DMS53 treated with DMSO at 0.1 percent for 48 hours (cell line): Measurements from ENCODE around the gene RCL1.

Source experiments
- DNase-seq: peaks from one replicate; lab custom pipeline; 2025; ENCODE audit not compliant: unreplicated experiment; lab: John Stamatoyannopoulos, UW

Gene RCL1

DNA sequence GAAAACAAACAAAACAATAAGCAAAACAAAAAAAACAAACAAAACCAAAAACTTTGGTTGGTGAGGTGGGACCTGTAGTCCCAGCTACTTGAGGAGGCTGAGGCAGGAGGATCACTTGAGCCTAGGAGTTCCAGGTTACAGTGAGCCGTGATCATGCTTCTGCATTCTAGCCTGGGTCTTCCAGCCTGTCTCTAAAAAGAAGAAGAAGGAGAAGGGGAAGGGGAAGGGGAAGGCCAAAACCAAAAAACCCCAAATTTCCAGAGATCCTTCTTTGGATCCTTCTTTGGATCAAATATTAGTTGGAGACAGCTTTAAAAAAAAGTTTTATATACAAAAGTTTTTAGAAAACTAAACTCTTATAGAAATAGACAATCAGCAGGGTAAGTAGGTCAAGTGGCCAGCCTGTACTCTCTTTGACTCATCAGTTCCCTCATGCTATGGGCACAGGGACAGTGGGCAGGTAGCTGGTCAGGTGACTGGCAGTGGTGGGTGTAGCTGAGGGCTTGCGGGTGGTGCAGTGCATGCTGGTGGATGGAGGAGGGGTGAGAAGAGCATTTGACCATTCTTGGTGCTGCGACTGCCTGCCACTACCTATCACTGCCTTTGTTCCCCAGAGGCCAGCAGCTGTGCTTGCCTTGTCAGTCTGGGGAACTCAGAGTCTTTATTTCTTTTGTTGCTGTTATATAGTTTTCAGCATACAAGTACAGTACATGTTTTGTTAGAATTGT is 12.6 kb downstream of the RCL1 start:
- no peak for DNase-seq

DNA sequence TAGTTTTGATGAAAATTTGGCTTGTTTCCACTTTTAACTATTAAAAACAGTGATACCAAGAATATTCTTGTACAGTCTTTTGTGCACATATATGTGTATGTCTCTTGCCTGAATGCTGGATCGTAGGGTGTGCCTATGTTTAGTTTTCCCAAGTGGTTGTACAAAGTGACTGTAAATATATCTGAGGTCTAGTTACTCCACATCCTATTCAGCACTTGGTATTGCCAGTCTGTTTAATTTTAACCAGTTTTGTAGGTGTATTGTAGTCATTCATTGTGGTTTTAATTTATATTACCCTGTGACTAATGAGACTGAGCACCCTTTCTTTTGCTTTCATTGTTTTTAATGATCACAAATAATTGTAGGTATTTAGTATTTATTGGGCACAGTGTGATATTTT is 17.8 kb downstream of the RCL1 start:
- DNase-seq = no peak

DNA sequence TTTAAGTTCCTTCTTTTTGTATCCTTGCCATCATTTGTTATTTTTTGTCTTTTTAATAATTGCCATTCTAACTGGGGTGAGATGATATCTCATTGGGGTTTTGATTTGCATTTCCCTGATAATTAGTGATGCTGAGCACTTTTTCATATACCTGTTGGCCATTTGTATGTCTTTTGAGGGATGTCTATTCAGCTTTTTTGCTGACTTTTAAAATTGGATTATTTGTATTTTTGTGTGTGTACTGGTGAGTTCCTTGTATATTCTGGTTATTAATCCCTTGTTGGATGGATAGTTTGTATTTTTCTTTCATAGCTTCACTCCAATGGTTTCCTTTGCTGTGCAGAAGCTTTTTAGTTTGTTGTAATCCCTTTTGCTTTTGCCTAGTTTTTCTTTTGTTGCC is 19.1 kb downstream of the RCL1 start:
- DNase-seq = no peak

DNA sequence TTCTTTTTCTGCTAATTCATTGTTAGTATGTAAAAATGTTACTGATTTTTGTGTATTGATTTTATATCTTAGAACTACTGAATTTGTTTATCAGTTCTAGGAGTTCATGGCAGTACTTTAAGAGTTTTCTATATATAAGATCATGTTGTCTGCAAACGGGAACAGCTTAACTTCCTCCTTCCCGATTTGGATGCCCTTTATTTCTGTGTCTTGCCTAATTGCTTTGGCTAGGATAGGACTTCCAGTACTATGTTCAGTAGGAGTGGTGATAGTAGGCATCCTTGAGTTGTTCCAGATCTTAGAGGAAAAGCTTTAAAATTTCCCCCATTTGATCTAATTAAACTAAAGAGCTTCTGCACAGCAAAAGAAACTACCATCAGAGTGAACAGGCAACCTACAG is 20.1 kb downstream of the RCL1 start:
- DNase-seq = no peak

DNA sequence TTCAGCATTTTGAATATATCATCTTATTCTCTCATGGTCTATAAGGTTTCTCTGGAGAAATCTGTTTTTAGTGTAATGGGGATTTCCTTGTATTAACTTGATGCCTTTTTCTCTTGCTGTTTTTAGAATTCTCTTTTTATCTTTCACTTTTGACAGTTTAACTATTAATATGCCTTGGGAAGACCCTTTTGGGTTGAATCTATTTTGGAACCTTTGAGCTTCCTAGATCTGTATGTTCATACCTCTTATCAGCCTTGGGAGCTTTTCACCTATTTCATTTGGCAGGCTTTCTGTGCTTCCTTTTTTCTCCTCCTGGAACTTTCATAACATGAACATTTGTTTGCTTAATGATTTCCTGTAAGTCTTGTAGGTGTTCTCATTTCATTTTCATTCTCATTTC is 22.2 kb downstream of the RCL1 start:
- DNase-seq = no peak

DNA sequence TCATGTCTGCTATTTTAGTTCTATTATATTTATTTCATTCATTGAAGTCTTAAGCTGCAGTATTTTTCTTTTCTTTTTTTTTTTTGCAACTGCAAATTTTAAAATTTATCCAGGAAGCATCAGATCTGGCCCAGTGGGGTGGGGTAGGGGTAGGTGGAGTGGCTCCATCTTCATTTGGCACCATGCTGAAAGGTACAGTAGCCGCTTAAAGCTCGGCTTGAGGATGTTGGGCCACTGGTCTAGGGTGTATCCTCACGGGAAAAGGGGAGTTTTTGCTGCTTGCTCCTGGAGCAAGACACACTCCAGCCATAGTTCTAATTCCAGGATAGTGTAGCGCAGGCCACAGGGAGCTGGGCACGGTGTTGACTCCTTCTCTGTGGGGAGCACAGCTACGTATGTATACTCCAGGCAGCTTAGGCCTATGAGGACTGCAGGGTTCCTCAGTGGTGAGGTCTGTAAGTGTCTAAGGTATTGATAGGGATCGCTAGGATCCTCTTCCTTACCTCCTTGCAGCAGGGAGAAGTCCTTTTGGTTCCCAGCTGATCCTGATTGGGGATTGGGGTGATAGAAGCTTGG is 22.7 kb downstream of the RCL1 start:
- DNase-seq = no peak

DNA sequence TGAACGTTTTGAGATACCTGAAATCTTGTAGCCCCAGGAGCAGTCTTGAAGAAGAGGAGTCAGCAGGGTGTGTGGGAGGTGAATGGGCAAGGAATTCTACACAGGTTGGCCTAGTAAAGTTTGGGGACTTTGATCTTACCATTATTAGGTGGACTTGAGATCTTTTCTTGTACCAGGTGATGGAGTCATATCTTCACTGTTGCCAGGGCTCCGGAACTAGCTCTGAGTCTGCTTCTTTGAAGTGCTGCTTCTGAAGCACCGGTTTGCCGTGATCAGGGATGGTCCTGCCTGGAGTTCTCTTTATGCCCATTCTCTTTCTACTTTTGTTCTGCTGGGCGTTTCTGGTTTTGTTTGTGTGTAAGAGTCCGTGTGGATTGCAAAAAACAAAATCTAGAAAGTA is 27.4 kb downstream of the RCL1 start:
- DNase-seq = no peak

DNA sequence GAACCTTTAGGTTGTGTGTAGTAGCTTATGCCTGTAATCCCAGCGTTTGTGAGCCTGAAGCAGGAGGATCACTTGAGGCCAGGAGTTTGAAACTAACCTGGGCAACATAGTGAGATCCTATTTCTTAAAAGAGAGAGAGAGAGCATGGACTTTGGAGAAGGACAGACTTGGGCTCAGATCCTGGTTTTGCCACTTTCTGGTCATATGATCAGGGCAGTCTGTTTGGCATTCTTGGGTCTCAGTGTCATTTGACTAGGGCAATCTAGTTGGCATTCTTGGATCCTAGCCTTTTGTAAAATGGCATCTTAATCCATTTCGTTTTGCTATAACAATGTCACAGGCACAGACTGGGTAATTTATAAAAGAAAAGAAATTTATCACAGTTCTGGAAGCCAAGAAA is 28.4 kb downstream of the RCL1 start:
- DNase-seq = no peak

DNA sequence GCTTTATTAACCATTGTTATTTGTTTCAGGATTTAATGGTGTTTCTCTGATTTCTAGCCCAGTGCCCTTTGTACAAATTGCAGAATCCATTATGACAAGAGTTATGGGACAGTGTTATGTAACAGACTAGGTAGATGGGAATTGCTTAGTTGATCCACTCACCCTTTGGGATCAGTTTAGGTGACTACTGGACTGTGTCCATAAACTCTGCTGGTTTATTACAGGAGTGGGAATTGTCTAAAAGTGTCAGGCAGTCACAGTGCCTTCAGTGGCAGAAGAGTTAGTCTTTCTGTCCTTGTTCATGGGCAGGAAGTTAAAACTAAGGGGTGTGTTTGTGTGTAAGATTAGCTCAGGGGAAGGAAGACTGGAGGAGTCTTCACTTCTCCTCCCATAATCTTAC is 29.3 kb downstream of the RCL1 start:
- DNase-seq = no peak

DNA sequence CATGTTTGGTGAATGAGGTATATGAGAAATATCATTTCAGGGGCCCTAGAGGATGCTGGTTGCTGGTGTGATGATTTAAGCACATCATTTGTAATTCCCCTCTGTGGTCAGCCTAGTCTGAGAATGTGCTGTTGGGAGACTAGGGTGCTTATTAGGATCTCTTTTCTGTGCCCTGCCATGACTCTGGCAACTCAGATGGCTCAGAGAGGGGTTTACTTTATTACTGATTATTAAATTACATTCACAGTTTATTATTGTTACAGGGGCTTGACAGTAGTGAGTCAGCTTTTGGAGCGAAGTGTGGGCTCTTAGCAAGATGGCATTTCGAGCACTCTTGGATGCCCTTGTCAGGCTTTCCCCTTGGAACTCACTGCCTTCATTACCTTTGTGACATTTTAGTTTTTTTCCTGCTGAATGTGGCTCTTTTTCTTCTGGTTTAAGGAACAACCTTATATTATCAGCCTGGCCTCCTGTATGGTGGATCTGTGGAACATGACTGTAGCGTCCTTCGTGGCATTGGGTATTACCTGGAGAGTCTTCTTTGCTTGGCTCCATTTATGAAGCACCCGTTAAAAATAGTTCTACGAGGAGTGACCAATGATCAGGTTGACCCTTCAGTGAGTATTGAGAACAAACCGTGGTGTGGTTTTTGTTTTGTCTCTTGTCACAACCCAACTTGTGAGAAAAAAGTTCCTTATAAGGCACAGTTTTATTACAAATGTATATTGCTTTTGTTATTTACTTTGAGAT is 33.8 kb downstream of the RCL1 start:
- no peak for DNase-seq

DNA sequence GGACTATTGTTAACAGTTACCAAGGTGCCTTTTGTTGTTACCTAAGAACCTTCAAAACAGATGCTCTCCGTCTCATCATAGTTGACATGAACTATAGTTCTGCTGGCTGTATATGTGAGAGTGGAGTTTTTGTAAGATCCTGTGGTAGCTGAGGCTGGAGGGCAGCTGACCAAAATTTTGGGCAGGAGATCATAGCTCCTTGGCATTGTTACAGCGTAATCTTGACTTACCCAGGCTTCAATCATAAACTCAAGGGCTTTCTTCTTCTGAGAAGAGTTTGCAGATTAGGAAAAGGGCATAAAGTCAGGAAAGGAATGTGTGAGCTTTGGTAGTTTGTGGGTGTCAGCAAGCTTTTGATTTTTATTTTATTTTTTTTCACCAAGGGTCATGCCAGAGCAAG is 34.5 kb downstream of the RCL1 start:
- DNase-seq = no peak

DNA sequence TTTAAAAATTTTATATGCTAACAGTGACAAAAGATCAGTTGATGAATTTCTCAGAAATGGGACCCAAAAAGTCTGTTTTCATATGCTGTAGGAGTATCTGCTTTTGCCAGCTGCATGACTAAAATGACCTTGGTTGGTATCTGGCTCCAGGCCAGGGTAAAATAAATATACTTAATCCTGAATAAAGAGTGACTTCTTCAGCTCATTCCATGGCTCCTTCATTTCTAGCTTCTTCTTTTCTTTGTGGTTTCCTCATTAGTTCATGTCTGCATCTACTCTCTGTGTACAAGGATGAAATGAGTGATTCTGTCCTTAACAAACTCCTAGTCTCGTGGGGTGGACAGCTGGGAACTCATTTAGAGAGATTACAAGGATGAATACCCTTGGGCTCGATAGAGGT is 36.0 kb downstream of the RCL1 start:
- DNase-seq = no peak

DNA sequence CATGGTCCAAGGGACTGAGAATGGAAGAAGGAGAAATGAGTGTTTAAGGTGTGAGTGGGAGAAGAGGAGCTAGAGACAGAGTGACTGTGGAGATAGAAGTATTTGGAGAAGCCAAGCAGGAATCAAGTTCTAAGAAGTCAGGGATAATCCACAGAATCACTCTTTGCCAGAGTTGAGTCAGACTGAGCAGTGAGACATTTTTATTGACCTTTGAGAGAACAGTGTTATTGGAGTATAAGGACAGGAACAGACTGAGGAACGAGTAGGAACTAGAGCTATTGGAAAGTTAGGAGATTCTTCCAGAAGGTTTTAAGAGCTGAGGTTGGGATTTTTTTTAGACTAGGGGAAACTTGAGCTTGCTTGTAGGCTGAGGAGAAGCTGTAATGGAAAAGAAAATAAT is 37.2 kb downstream of the RCL1 start:
- no peak for DNase-seq

DNA sequence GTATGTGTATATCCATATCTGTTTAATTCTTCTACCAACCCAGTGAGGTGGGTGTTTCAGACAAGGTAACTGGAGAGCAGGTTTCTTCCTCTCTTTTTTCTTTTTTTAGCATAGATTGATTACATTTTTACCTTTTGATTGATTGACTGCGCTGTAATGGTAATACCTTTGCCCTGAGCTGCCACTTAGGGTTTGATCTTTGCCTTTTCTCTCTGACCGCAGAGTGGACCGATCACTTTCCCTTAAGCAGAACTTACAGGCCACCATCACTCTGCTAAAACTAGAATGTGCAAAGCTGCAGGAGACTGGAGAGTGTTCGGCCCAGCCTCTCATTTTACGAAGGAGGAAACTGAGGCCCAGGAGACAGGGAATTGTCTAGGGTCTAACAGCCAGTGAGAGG is 38.0 kb downstream of the RCL1 start:
- DNase-seq = no peak

DNA sequence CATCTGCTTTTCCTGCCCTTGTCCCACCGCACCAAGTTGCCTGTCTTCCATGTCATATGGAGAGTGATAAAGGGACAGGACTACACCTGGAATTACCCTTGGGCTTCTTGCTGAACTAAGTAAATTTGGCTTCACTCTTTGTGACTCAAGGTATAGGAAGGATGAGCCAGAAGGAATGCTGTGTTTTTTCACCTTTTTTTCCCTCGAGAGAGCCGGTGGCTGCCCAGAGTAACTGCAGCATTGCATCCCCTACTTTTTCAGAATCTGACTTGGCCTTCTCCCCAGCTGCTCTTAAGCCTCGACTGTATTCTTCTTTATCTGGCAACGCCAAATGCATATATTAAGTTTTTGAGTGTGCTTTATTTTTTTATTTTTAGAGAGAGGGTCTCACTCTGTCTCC is 38.4 kb downstream of the RCL1 start:
- DNase-seq = no peak

DNA sequence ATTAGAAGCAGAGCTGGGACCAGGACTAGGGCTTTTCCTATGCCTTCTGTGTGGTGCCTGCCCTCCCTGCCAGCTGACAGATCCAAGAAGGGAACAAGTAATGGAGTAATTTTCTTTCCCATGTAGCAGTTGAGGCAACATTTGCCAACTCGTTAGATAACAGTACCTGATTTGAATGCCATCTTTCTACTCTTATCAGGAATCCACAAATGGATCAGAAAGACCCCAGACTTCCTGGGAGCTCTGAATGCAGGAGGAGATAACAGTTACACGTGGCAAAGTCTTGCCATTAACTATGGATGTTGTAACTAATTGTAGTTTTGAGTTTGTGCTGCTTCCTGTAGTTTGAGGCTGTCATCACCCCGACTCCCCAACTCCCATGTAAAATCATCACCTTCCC is 39.2 kb downstream of the RCL1 start:
- DNase-seq = no peak

DNA sequence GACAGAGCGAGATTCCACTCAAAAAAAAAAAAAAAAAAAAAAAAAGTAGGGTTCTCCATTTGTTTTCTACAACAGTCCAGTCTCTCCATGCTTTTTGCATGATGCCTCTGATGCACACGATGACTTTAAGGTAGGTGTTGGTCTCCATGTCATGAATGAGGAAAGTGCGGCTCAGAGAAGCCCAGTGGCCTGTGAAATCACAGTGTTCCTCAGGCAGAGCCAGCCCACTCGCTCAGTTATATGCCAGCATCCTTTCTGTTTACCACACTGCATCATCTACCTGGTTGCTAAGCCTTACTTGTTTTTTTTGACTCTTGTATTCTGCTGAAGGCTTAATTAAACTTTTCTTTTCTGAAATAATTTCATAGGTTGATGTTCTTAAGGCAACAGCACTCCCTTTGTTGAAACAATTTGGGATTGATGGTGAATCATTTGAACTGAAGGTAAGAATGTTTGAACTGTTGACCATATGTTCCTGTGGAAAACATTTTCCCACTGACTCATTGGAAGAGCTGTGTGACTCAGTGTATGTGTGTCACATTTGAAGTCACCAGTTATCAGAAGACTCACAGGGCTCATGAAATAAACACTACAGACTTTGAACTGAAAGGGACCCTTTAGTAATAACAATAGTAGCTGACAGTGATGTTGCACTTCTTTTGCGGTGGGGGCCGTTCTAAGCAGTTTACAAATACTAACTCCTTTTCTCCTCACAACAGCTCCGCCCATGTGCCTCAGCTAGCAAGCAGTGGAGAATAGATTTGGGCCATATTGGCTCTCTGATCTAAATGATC is 40.2 kb downstream of the RCL1 start:
- DNase-seq = no peak

DNA sequence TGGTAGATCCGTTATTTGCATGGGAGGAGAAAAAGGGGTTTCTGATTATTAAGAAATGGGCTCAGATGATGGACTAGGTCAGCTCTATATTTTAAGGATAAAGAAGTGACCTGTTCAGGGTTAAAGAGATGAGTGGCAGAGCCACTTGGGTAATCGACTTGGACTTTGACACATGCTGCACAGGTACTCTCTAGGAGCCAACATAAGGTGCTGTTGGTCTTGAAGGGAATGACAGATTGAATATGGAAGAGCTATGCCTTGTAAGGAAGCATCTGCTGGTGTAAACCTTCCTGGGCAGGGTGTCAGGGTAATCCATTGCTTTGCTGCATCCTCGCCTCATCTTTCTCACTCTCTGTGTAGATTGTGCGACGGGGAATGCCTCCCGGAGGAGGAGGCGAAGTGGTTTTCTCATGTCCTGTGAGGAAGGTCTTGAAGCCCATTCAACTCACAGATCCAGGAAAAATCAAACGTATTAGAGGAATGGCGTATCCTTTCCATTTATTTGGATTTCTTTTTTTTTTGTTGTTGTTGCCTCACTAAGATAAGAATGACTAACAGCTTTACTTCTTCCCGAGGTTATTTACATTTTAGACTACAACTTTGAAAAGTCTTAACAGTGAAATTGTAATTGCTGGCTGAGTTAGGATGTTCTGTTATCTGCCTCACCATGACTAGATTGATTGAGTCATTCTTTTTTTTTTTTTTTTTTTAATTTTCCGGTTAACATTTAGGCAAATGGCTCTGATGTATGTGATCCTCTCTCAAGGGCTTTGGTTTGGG is 41.2 kb downstream of the RCL1 start:
- no peak for DNase-seq

DNA sequence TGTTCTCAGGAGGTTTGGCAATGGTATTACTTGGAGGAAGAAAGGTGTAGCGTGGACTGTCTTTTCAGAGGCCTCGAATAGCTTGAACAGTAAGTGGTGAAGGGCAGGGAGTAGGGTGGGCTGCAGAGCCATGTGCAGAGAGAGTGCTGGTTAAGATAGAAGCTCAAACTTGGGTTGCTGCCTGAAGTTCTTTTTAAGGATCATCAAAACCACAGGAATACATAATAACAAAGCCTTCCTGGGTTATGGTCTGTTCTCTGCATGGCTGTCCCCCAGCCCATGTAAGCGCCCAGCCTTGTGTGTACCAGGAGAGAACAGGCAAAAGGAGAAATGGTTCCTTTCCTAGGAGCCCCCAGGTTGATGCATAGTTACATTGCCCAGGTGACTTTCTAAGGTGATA is 43.9 kb downstream of the RCL1 start:
- DNase-seq = no peak

DNA sequence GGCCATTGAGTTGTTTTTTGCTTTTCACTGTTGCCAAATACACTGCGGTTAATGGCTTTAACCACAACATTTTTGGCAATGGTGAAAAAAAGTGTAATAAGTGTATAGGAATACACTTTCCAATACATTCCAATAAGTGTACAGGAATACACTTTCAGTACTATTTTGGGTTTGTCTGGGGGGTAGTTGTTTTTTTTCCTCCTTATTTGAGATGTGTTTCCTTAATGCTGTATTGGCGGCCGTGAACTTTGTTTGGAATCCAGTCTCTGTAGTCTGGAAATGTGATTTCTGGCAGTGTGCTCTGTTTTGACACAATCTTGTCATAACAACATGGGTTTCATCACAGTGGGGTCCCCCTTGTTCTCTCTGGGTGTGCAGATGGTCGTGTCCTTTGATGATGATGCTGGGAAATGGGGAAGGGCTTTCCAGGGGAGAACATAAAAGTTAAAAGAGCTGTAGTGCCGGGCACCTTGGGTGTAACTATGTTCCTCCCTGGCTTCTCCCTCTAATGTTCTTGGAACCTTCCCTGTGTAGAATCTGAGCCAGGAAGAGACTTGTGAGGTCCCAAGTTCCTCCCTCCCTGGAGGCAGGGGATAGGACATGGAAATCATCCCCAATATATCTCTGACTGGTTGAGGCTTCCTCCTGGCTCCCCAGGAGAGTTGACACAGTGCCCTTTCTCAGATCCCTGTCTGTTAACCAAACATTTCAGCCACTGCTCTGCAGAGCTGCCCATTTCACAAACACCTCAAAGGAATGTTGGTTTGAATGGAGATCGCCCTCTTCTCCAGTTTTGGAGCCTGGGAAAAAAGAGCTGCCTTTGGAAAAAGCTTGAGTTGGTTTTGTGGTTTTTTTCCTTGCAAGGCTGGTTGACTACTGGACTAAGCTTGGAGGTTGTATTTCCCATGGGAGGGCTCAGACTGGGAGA is 44.8 kb downstream of the RCL1 start:
- no peak for DNase-seq
